SK-N-MC (cell line): Measurements from ENCODE around the gene APRT.

Experiments
- DNase-seq: peaks from one replicate; pipeline ENCODE4 v3.0.0-alpha.2; 2011; ENCODE audit warnings: low read depth, low spot score
- H3K27ac ChIP-seq: fragments of 200-600 bp; sonication (generic); 2 replicates; pipeline ENCODE4 v1.5.1; 2016; ENCODE audit warnings: mixed run types
- H3K36me3 ChIP-seq: fragments of 200-600 bp; sonication (generic); 2 replicates; pipeline ENCODE4 v1.6.1; 2017; ENCODE audit warnings: antibody characterized with exemption, low read length, mixed read lengths; ENCODE audit not compliant: insufficient read depth
- H3K4me3 ChIP-seq: fragments of 200-600 bp; sonication (generic); 2 replicates; pipeline ENCODE4 v1.5.1; 2016
- H3K9ac ChIP-seq: fragments of 200-600 bp; sonication (generic); 2 replicates; pipeline ENCODE4 v1.8.0; 2017; ENCODE audit warnings: mixed run types, mixed read lengths; ENCODE audit not compliant: insufficient read length
- H3K9me3 ChIP-seq: fragments of 200-600 bp; sonication (generic); 2 replicates; pipeline ENCODE4 v1.6.1; 2017; ENCODE audit warnings: low read depth, mild to moderate bottlenecking, antibody characterized with exemption, low read length, moderate library complexity, mixed read lengths
- EZH2 ChIP-seq: fragments of 200-600 bp; sonication (generic); IDR thresholded peaks from one replicate; pipeline ENCODE4 v1.6.1; 2017; ENCODE audit warnings: antibody characterized with exemption
- FOXP2 ChIP-seq: optimal IDR thresholded peaks from 2 replicates; pipeline ENCODE3; 2011; ENCODE audit warnings: mild to moderate bottlenecking, moderate library complexity; ENCODE audit not compliant: insufficient read depth; ENCODE audit errors: extremely low read length, control extremely low read depth
- POLR2AphosphoS5 ChIP-seq: IDR thresholded peaks from 2 replicates; pipeline ENCODE4 v1.6.1; 2012; ENCODE audit warnings: mild to moderate bottlenecking, low read depth, low read length, borderline replicate concordance

The APRT gene

GRCh38 chr16:88855736-88856121 lies 44.0 kb upstream of the APRT start:
- Histone ChIP-seq H3K27ac (no peak overlapping the region), H3K9ac (no peak overlapping the region), H3K36me3 (no peaks in the 10 kb centered on the region), H3K9me3 (no peaks in the 10 kb centered on the region), H3K4me3 (no peak overlapping the region; the same call in 1 of the 2 replicates)
- TF ChIP-seq POLR2AphosphoS5 (no peak), EZH2 (no peak), FOXP2 (no peak)
- no peak for DNase-seq

- Histone ChIP-seq H3K4me3 (no peak overlapping the region), H3K9ac (no peak overlapping the region), H3K9me3 (no peaks in the 10 kb centered on the region), H3K36me3 (no peaks in the 10 kb centered on the region), H3K27ac (no peak overlapping the region)
- no peak for DNase-seq
- TF ChIP-seq EZH2 (no peak), FOXP2 (no peak), POLR2AphosphoS5 (no peak)
These were observed 43.4 kb upstream of the APRT start for GRCh38 chr16:88855176-88855575.

- H3K9ac ChIP-seq: no peak overlapping the region
- no peaks in the 10 kb centered on the region for H3K36me3 ChIP-seq
- no peak overlapping the region for H3K27ac ChIP-seq
- TF ChIP-seq FOXP2 (no peak), EZH2 (no peak), POLR2AphosphoS5 (no peak)
- DNase-seq: no peak
- H3K9me3 ChIP-seq: no peaks in the 10 kb centered on the region
- H3K4me3 ChIP-seq: no peak overlapping the region
These were observed 42.8 kb upstream of the APRT start for GRCh38 chr16:88854306-88855111.

GRCh38 chr16:88853325-88853941 lies 41.7 kb upstream of the APRT start:
- Histone ChIP-seq H3K27ac (no peak overlapping the region), H3K9me3 (no peaks in the 10 kb centered on the region), H3K4me3 (no peak overlapping the region), H3K36me3 (no peaks in the 10 kb centered on the region), H3K9ac (no peak overlapping the region)
- DNase-seq: no peak
- no peak for TF ChIP-seq POLR2AphosphoS5
- TF ChIP-seq EZH2: no peak
- no peak for TF ChIP-seq FOXP2

GRCh38 chr16:88851616-88852015 lies 39.9 kb upstream of the APRT start:
- Histone ChIP-seq H3K9me3 (no peaks in the 10 kb centered on the region), H3K4me3 (no peak overlapping the region), H3K36me3 (no peaks in the 10 kb centered on the region), H3K9ac (no peak overlapping the region), H3K27ac (no peak overlapping the region)
- no peak for DNase-seq
- no peak for TF ChIP-seq FOXP2
- TF ChIP-seq EZH2: no peak
- no peak for TF ChIP-seq POLR2AphosphoS5

GRCh38 chr16:88850531-88851199 lies 38.9 kb upstream of the APRT start:
- DNase-seq: no peak
- TF ChIP-seq EZH2 (no peak), FOXP2 (no peak), POLR2AphosphoS5 (no peak)
- Histone ChIP-seq H3K9ac (no peak overlapping the region), H3K9me3 (no peaks in the 10 kb centered on the region), H3K36me3 (no peaks in the 10 kb centered on the region), H3K27ac (no peak overlapping the region), H3K4me3 (no peak overlapping the region)

GRCh38 chr16:88848557-88848956 lies 36.8 kb upstream of the APRT start:
- DNase-seq: no peak
- no peaks in the 10 kb centered on the region for H3K9me3 ChIP-seq
- H3K4me3 ChIP-seq: no peak overlapping the region
- H3K27ac ChIP-seq: no peak overlapping the region
- TF ChIP-seq EZH2: no peak
- no peak for TF ChIP-seq FOXP2
- TF ChIP-seq POLR2AphosphoS5: no peak
- H3K9ac ChIP-seq: no peak overlapping the region
- no peaks in the 10 kb centered on the region for H3K36me3 ChIP-seq

- H3K4me3 ChIP-seq: no peak overlapping the region
- DNase-seq: no peak
- no peak overlapping the region for H3K27ac ChIP-seq
- no peaks in the 10 kb centered on the region for H3K36me3 ChIP-seq
- TF ChIP-seq FOXP2 (no peak), EZH2 (no peak), POLR2AphosphoS5 (no peak)
- H3K9me3 ChIP-seq: no peaks in the 10 kb centered on the region
- H3K9ac ChIP-seq: no peak overlapping the region
These were observed 35.9 kb upstream of the APRT start for GRCh38 chr16:88847654-88848053.
